SKM-1 treated with dmso at 0.1 percent for 144 hours (cell line): ENCODE results near the gene ZBTB8B.

ENCODE experiments used
- DNase-seq: peaks from one replicate; lab custom pipeline; 2025; ENCODE audit not compliant: unreplicated experiment; lab: John Stamatoyannopoulos, UW

The ZBTB8B gene

GRCh38 chr1:32503153-32503552 is 38.3 kb downstream of the ZBTB8B start:
- no peak for DNase-seq

- DNase-seq: no peak
Measured at GRCh38 chr1:32507021-32507420, 42.1 kb downstream of the ZBTB8B start.

GRCh38 chr1:32508761-32509160 is 43.9 kb downstream of the ZBTB8B start:
- DNase-seq: no peak

GRCh38 chr1:32509939-32510338 is 45.1 kb downstream of the ZBTB8B start:
- no peak for DNase-seq
